NCI-H460 (cell line): ENCODE measurements around the gene LSAMP. TPM values are rescaled to one million over a fixed set of nuclear protein-coding genes. Genes with fewer than 3 reads are reported as not detected.

Experiments used
- DNase-seq: peaks from one replicate; pipeline ENCODE4 v3.0.0-alpha.2; 2016; ENCODE audit warnings: low read depth; ENCODE audit errors: extremely low read depth
- total RNA-seq: library from RNA; depleted of rRNA; stranded (reverse); fragments of >200 nt; shearing (Covaris generic); gene quantifications from 2 replicates; pipeline ENCODE4 v1.2.3, GENCODE V29; 2014

LSAMP gene
- total RNA-seq, 1 experiment from 2014 or later = 11.5 TPM

DNA sequence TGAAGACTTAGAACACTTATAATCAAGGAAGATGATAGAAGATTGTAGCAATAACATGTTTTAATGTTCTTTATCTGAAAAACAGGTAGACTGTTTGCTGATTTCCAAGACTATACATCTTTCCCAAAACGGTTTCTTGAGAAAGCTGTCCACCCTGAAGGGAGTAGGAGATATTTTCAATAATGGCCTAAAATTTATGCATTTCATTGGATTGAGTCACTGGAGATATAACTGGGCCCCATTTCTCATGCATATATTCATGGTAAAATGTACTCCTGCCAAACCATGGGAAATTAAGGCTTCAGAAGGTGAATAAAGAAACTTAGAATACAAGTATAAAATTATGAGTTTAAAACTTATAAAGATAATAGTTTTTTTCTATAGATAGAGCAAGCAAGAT lies 143.9 kb downstream of the LSAMP start:
- no peak for DNase-seq

DNA sequence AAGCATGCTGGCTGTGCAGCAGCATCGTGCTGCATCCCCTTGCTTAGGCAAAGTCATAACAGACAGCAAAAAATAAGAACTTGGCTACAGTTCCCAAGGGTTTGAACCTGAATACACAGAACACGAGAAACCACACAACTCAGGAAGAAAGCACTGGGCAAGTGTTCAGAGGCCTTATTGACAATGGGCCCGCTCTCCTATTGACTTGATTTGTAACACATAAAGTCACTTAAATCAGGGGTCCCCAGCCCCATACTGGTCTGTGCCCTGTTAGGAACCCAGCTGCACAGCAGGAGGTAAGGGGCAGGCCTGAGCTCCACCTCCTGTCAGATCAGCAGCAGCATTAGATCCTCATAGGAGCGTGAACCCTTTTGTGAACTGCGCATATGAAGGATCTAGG lies 145.1 kb downstream of the LSAMP start:
- DNase-seq = no peak

DNA sequence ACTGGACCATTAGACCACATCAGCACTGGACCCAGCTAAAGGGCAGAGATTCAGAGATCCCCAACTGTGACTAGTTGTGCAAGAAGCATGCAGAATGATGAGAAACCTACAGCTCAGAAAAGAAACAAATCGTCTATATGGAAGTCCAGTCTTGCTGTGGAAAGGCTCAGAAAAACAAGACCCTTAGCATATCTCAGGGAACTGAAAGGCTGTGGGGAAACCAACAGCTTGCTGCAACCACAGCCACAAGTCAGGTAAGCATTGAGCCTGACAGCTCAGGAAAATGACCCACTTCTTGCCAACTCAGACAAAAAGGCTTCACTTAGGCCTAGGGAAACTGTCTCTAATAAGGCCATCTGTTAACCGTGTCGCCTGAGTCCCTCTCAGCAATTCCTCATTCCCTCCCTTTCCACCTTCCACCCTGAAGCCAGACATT lies 145.6 kb downstream of the LSAMP start:
- DNase-seq = no peak

DNA sequence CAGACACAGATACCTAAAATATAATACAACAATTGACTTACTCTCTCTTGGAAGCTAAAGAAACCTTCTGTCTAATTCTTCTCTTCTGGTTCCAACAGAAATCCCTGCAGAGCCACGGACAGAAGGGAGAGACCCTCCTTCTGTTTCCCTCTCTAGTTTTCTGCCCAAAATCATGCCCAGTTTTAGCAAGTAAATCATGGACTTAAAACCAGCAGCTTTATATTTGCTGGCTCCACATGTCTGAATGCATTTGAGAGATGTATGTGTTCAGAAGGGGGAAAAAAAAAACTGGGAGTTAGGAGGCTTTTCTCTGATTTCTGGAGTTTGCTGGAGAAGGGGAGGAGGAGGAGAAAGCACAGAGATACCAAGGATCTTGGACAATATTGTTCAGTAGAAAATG lies 147.1 kb downstream of the LSAMP start:
- DNase-seq = no peak

DNA sequence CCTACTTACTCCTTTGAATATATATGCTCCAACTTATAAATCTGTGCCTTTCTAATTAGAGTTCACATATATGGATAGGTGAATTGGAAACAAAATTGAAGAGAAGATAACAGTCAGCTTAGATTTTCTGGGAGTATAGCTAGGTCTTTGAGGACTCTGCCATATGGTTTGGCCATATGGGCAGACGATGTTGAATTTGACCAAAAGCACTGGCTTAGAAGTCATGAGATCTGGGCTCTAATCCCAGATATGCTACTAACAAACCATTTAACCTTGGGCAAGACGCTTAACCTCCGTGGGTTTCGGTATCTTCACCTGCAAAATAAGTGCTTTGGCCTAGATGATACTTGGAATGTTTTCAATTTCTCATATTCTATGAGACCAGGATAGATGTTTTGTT lies 154.1 kb downstream of the LSAMP start:
- DNase-seq = no peak

DNA sequence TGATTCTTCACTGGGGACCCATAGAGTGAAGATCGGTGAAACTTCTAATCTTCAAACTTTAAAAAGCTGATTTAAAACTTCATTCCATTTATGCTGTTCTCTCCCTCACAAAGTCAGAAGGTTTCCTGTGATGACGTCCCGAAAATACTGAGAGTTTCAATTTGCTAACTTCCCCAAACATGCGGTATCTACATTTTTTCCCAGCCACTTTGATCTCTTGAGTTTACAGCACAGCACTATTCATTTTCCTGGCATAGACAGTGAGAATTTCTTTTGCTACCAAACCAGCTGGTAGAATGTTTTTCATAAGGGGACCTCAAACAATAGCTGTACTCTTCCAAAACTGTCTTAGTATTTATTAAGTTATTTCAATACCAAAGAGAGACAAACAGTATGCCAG lies 156.8 kb downstream of the LSAMP start:
- no peak for DNase-seq

DNA sequence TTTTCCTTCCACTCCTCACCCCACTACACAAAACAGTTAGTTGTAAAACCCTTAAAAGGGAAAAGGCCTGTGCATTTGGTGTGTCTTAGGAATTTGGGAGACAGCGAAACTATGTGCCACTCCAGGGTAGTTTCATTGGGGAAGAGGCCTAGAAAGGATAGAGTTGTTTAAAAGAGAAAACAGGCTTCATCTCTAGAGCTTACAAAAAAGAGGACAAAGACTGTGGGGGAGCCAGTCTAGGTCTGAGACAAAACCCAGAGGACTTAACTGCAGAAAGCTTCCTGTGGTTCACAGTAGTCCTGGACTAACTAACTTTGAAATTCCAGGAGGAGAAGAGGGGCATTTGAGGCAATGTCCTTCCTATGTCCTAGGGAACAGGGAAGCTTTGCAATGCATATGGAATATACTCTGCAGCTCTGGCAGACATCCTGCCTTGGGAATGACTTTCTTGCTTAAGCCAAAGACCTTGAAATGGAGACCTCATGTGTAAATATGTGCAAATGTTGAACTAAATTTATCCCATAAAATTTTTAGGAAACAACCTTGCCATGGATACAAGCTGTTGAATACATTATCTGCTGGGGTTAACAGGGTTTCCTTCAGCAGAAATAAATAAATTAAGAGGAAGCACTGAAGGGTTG lies 159.4 kb downstream of the LSAMP start:
- no peak for DNase-seq

DNA sequence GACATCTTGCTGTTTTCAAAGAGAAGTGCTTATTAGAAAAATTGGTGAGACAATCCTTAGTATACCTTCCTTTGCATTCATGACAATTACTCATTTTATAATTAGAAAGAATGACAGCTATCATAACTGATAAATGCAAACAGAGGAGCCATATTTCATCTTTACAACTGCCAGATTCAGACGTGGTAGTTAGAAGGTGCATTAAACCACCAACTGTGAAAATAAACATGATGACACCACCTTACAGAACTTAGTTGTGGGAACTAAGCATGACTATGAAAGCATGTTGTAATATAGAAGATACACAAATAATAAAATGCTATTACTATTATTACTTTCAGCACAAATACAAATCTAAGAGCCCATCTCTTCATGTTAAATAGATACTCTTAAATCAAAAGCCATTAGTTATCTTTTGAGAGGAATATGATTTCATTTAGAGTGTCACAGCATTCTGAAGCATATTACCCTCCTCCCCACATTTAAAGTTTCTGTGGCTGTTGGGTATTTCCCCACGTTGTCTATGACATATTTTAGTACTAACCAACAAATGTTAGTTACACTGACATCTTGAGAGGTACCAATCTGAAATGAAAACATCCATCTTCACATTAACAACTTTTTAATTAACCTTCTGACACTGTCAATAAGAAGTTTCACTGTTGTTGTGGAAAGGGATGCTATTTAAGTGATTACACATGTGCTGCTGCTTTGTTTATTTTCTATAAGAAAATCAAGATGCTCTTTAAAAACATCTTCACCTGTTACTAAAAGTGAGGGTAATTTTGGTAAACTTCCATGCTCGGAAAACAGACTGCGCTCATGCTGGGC lies 163.8 kb downstream of the LSAMP start:
- no peak for DNase-seq

DNA sequence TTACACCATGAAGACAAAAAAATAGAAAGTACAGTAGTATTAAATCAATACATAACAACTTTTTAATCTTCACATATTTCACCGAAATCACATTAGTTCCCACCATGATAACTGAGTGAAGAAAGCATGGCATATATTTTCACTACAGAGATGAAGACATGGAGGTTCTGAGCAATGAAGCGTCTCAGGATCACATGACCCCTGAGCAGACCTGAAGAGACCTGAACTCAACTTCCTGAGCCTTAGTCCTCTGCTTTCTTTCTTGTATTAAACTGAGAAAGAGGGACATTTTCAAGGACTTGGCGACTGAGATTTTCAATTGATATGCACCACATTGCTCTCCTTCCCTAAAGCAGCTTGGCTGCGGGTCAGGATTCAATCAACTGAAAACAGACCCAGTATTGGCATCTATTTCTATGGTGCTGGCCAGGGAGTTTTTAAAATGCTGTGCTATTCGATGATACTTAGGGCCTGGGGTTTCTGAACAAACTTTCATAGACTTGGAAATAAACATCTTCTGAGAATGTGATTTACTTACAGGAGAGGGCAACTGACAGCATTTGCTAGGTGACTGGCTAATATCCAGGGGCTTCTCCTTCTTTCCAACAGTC lies 165.1 kb downstream of the LSAMP start:
- DNase-seq = no peak

DNA sequence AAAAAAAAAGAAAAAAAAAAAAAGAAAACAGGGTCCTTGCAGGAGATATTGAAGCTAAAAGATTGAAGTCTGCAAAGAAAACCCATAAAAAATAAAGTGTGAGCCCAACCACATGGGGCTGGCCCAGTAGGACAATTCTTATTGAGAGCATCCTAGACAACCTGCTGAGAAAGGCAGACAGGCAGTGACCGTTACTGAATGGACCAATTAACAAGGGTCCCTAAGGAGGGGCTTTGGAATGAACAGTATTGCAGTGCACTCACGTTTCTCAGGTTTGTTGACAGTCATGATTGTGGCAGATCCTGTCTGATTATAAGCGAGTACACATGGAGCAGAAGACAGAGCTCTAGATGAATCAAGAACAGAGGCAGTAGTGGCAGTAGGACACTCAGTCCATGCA lies 168.6 kb downstream of the LSAMP start:
- no peak for DNase-seq

DNA sequence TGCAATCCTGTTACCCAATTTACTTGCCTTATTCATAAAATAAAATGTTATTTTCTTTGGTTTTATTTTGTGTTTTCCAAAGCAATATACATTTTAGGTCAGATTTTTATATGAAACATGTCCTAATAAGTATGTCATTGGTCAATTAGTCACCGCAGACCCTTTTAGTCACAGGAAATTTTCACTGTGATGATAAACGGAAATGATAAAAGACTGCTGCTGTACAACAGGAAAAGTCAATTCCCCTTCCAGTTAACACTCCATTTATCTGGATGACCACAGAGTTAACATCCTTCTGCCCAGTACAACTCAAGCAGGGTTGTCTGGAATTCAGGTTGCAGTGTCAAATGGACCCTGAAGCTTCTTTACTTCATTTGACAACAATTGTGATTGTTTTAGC lies 175.2 kb downstream of the LSAMP start:
- DNase-seq = no peak

DNA sequence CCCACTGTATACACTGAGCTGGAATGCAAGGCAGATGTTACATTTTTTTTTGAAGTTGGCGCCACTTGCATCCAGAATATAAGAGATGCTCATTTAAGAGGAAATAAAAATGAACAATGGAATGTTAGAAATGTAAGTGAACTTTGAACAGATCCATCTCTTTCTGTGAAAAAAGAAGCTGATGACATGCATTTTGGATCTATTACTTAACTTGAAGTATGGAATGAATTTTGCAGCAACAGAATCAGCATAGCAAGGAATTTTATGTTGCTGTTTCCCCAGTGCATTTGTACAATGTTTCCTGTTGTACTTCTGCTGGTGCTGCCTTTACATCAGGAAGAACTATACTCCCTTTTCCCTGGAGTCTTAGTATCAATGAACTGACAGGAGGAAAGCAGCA lies 178.2 kb downstream of the LSAMP start:
- DNase-seq = no peak

DNA sequence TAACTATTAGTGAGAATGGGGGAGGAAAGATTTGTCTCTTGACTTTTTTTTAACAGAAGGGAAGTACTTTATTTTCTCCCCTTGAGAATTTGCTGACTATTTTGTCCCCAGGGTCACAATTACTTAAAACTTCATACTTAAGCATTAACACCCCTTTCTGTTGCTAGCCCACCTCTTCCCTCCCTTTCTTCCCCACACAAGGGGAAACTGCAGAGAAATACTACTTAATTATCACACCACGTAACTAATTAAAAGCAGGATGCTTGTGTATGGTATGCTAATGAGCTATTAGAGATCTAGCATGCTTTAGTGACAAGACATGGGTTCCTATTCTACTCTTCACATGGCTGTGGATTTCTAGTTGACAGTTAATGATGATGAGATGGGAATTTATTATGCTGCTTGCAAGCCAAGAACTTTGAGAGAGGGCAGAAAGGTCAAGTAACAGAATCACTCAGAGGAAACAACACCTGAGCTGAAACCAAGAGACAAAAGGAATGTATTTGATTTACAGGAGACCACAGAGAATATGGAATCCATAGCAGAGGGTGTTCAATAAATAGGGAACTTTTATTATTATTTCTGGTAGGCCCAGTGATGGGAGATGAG lies 179.2 kb downstream of the LSAMP start:
- DNase-seq = no peak

DNA sequence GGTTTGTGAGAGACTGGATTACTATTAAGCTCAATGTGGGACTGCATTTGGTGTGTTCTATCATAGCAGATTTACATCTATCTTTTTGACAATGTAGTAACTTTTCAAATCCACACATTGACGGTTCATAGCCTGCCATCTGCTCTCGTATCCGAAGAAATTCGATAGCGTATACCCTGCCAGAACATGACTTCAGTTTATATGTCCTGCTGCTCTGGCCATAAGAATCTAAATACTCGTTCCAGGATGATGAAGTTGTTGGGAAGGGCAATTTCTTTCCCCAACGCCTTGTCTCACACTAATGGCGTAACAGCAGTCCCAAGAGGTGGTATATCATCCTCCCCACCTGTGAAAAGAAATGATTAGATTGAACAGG lies 180.0 kb downstream of the LSAMP start:
- DNase-seq = no peak

DNA sequence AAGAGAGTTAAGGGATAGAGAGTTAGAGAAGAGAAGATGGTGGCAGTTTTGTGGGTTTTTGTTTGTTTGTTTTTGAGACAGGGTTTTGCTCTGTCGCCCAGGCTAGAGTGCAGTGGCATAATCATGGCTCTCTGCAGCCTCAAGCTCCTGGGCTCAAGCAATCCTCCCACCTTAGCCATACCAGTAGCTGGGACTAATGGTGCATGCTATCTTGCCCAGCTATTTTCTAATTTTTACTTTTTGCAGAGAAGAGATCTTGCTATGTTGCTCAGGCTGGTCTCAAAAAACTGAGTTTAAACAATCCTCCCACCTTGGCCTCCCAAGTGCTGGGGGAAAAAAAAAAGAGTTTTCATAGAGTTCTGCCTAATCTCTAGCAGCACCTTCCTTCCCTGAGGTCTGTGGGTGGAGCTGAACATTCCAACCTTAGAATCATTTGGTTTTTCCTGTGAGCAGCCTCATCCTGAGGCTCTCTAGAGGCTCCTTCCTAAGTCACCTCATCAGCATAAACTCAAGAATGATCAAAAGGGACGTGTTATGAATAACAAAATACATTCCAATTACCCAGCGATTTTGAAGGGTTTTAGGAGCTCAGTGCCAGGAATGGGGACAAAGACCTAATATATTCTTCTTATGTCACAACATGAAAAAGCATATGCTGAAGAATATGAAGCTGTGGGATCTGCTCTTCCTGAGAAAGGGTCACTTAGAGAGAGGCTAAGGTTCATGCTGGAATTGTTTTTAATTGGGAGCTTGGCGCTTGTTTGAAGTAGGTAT lies 180.6 kb downstream of the LSAMP start:
- DNase-seq = no peak

DNA sequence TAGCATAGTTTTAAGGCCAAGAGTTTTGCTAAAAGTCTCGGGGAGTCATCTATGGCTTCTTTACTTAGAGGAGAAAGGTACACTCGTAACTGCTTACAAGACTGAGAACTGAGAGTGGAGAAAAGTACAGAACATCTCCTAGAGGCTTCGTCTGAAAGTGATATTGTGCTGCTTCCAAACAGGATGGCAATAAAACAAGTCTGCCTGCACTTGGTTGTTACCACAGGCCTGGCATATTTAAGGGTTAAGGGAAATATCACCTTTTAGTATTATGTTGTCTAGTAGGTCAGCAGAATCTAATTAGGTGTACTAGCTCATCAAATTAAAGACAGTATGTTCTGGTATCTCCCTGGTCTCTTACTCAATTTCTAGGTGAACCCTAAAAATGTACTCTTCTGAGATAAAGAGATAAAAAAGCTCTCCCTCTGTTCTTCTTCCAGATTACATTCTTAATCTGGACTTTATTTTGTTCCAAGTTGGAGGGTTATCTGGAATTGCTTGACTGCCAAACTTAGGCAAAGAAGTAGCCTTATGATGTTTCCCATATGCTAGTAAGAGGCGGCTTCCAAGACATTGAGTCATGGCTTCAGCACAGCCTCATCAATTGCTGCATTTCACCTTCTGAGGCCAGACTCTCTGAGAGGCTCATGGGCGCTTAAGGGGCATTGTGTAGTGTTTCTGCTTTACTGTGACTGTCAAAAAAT lies 181.3 kb downstream of the LSAMP start:
- DNase-seq = no peak

DNA sequence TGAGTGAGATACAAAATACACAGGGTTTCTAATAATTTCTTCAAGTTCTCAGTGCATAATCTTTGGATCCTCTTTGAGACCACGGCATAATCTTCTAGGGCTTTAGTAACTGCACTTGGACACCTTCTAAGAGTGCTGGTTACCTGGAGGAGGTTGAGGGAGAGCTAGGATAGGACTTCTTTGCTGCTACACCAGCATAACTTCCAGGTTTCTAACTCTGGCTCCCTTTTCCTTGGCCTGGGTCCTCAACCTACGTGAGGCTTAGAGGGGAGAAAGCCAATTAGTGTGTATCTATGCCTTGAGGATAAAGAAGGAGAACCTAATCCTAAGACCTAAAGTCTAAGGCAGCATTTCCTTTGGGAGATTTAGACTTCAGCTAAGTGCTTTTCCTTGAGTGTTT lies 184.8 kb downstream of the LSAMP start:
- DNase-seq = no peak

DNA sequence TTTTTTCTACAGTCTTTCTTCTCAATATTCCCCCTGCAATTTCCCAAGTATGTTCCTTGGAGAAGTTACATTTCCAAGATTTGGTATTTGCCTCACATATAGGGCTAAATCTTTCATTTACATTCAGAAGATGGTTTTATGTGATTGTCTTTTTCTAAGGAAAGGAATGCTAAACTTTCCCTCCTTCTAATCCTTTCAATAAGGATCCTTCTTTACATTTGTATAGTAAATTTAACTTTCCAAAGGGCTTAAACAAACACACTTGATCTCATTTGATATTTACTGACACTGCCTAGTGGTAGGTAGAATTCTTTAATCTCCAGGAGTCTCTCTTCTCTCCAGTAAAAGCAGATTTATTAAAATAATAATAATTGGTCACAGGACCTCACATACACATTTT lies 185.3 kb downstream of the LSAMP start:
- no peak for DNase-seq

DNA sequence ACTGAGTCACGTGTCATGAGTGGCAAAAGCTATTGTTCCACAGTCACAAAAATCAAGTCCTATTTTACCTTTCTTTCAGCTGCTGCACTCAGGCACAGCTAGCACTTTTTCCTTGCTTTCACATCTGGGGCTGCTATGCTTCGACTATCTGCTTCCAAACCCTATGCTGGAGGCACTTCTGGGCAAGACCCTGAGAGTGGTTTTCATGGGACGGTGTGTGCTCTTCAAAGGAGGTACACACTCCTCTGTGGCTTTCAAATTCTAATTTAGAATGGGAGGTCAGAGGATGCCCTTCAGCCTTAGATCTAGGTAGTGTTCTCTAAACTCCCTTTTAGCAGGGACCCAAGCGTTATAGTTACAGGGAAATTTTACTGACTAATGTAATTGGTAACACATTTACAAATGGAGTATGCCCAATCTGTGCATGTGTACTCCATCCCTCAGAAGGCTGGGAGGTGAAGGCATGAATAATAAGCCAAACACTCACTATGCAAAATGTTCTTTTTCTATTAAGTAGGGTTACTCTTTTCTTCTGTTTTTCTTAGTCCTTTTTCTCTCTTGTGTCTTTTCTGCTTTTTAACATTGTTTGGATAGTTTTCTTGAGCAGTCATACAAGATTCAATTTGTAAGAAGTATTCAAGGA lies 188.3 kb downstream of the LSAMP start:
- DNase-seq = no peak

DNA sequence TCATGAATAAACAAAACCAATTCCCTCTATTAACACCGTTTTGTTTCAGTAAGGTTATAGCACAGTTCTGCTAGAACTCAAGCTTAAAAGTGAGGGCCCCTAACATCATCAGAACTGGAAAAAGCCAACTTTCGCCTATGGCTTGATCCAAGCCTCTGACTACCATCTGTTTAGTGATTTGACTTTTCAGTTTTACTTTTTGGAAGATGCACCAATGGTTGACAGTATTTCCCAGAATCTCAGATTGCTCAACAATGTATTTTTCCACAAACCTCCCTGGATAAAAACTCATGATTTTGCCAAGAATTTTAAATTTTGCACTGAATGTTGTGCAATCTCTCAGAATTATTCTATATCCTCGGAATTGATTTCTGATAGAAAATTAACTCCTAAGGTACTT lies 190.7 kb downstream of the LSAMP start:
- no peak for DNase-seq
